ENCODE measurements around the gene MICOS13. TPM values are rescaled to one million over a fixed set of nuclear protein-coding genes. Genes with fewer than 3 reads are reported as not detected.

MICOS13 gene
- total and polyA plus RNA-seq, 10 of the 15 experiments (the other 5 are each of a cell fraction or from before 2014, with no cell fraction given), result 9.4 to 211 (median 51.3) TPM

DNA sequence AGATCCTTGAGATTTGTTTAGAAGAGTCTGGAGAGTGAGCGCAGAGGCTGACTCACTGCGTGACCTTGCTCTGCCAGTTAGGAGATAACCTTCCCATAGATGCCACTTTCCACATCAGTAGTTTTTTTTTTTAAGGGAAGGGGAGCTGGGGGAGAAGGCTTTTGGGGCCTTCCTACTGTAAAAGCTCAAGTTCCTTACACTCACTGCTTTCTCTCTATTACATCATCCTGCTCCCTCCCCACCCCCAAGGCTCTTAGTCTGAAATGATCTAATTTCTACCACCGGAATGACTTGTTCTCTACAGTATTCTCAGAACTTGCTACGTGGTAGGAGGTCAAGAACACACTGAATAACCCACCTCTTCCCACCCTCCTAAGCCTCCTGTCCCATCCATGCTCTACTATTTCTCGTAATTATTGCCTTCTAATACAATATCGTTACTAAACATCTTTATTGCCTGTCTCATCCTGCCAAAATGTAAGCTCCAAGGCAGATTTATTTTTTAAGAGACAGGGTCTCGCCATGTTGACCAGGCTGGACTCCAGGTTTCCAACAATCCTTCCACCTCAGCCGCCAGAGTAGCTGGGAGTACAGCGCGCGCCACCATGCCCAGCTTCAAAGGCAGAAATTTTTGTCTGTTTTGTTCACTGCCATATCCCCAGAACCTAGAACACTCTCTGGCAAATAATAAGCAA is 38.4 kb upstream of the MICOS13 start (continued):
- TF ChIP-seq POLR2AphosphoS5 (IDR thresholded peaks at IDR 0.05; ENCODE audit: low read length), result peak; percentile 78; the same call in 1 of the 2 replicates
- TF ChIP-seq EZH2 (IDR thresholded peaks at IDR 0.05; ENCODE audit: borderline replicate concordance, control insufficient read depth, low read depth, low read length), result no peak
- peak; percentile 81 for TF ChIP-seq JUNB (IDR thresholded peaks at IDR 0.05)
- TF ChIP-seq GABPA (IDR thresholded peaks at IDR 0.05; ENCODE audit: low read depth), result 0 out of 2 replicates have a peak, but pooled peaks have one; percentile 50
- 0 out of 2 replicates have a peak, but pooled peaks have one; percentile 26 for TF ChIP-seq SMAD5 (IDR thresholded peaks at IDR 0.05; ENCODE audit: low read depth)
- TF ChIP-seq NR2C1 (IDR thresholded peaks at IDR 0.05), result no peak
- TF ChIP-seq, protein P1, sequence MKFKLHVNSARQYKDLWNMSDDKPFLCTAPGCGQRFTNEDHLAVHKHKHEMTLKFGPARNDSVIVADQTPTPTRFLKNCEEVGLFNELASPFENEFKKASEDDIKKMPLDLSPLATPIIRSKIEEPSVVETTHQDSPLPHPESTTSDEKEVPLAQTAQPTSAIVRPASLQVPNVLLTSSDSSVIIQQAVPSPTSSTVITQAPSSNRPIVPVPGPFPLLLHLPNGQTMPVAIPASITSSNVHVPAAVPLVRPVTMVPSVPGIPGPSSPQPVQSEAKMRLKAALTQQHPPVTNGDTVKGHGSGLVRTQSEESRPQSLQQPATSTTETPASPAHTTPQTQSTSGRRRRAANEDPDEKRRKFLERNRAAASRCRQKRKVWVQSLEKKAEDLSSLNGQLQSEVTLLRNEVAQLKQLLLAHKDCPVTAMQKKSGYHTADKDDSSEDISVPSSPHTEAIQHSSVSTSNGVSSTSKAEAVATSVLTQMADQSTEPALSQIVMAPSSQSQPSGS (IDR thresholded peaks at IDR 0.05; ENCODE audit: low read length), result peak; percentile 89
- peak; percentile 79 for TF ChIP-seq CREM (IDR thresholded peaks at IDR 0.05; ENCODE audit: low read depth)
- no peak for TF ChIP-seq SMAD1 (IDR thresholded peaks at IDR 0.05; ENCODE audit: low read depth, partially characterized antibody)
- TF ChIP-seq TARDBP (IDR thresholded peaks at IDR 0.05; ENCODE audit: borderline replicate concordance), result no peak
- peak; percentile 71 for TF ChIP-seq POLR2A (IDR thresholded peaks at IDR 0.05; ENCODE audit: low read depth, low read length)
- TF ChIP-seq SMC3 (IDR thresholded peaks at IDR 0.05; ENCODE audit: borderline replicate concordance, low read length), result no peak

Data from GM12878 (cell line).